GM18517 (cell line): Measurements from ENCODE around the gene IL31RA.
"Not testable (repeated sequence)": the region's sequence is repeated elsewhere in the genome, so short reads cannot be mapped to it uniquely, and the experiment has no call there.

Experiments
- ATAC-seq: cut with Tn5 transposase; IDR thresholded peaks from one replicate; pipeline ENCODE4 v1.9.1; 2021; ENCODE audit warnings: mild to moderate bottlenecking, moderate library complexity; ENCODE audit not compliant: unreplicated experiment

The IL31RA gene

DNA sequence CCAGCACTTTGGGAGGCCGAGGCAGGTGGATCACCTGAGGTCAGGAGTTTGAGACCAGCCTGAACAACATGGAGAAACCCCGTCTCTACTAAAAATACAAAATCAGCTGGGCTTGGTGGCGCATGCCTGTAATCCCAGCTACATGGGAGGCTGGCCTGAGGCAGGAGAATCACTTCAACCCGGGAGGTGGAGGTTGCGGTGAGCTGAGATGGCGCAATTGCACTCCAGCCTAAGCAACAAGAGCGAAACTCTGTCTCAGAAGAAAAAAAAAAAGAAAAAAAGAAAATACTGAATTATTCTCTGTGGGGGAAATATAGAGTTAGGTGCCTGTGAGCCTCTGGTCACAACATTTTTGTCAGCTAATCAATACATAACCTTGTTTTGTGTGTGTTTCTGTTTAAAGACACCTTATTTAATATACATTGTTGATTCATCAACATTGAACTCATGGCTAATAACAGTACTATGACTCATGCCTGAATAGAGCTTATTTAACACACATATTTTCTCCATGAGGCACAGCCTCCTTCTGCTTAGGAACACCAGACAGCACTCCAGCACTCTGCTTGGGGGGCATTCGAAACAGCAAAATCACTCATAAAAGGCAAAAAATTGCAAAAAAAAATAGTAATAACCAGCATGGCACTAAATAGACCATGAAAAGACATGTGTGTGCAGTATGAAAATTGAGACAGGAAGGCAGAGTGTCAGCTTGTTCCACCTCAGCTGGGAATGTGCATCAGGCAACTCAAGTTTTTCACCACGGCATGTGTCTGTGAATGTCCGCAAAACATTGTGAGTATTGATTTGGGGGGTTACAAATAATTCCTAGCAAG is at the start of gene IL31RA:
Gene IL31RA, plus strand, starts transcription at position 519 of the 836 bp plus-strand sequence. Its CDS starts 214 bp downstream, at position 733.
- ATAC-seq = no peak

DNA sequence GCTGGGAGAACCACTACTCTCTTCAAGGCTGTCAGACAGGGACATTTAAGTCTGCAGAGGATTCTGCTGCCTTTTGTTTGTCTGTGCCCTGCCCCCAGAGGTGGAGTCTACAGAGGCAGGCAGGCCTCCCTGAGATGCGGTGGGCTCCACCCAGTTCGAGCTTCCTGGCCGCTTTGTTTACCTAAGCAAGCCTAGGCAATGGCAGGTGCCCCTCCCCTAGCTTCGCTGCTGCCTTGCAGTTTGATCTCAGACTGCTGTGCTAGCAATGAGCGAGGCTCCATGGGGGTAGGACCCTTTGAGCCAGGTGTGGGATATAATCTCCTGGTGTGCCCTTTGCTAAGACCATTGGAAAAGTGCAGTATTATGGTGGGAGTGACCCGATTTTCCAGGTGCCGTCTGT is 42.3 kb upstream of the IL31RA start:
- ATAC-seq = not testable (repeated sequence)

DNA sequence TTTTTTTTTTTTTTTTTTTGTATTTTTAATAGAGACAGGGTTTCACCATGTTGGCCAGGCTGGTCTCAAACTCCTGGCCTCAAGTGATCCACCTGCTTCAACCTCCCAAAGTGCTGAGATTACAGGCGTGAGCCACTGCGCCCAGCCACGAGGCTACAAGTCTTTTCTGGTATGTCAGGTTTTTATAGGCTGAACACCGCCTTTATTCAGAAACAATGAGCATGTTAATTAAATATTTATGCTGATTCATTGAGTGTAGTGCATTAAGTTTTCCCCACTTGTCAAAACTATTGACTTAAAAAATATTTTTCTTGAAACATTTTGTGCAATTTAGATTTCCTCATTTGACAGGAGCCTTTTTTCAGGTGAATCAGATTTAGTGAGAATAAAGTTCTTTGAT is 35.2 kb upstream of the IL31RA start:
- ATAC-seq = not testable (repeated sequence)

GRCh38 chr5:55816342-55816741 is 34.8 kb upstream of the IL31RA start:
- ATAC-seq = no peak

DNA sequence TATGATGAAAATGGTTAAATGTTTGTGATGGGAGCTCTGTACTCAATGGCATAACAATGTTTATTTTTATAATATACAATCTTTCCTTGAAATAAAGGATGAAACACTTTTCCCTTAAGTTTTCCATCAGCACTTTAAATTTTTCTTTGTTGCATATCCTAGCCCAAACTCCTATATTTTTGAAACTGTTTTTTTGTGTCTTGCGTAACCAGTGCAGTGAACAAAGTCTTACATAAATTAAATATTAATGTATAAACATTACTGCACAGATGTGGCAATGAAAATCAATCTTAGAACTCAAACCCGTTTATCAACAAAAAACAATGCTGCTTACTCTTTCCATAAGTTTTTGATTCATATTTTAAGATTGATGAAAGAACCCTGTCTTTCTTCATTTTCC is 34.1 kb upstream of the IL31RA start:
- ATAC-seq = no peak

- no peak for ATAC-seq
These were observed 30.7 kb upstream of the IL31RA start for GRCh38 chr5:55820488-55820887.

DNA sequence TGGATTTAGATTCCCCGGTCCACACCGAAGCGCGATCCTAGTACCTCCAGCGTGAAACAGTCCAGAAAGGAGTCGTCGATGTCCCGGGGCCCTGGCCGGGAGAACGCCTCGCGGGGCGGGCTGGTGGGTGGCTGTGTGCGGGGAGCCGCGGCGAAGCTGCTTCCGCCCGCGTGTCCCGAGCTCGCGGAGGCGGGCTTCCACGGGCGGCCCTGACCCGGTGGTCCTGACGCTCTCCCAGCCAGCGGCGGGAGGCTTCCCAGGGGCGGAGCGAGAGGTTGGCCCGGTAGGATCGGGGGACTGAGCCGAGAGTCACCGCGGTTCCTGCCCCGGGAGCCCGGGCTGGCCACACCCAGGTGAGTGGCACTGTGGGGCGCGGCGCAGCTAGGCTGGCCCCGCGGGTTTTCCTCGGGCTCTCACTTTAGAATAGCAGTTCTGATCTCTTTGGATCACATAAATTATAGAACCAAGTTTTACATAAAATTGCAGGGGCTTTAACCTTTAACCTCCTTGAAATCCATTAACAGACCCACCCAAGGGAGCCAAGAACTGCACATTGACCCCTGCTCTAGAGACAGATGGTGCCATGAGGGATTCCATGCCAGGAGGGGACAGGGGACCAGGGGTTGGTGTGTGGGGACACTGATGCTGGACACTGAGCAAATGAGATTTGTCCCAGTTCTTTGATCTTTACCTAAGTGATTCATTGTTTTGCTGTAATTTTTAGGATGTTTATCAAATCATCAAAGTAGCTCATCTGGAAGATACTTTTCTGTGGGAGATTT is 29.2 kb upstream of the IL31RA start:
- ATAC-seq = no peak

DNA sequence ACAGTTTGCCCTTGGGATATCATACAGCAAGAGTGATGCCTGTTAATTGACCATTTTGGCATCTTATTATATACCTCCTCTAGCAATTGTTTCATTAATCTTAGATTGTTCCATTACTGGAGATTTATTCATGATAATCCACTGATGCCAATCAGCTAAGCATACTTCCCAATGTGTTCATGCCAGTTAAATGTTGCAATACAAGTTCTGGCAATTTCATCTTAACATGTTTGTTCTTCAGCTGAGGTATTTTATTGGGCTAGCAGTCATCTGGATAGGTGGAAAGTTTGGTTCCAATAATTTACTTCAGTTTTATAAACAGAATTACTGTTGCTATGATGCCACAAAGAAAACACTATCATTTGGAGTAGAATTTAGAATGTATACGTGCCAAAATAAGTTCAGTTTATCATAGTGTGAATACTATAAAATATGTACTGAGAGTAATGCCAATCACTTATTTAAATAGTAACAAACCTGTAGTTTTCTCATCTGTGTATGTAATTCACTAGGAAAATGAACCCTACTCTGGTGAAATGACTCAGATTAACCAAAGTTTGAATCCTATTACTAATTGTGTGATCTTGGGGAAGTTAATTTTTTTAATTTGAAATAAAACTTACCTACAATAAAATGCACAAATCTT is 27.9 kb upstream of the IL31RA start:
- ATAC-seq = no peak

- ATAC-seq = no peak
These were observed 21.2 kb upstream of the IL31RA start for GRCh38 chr5:55829956-55830355.

GRCh38 chr5:55832446-55832845 is 18.7 kb upstream of the IL31RA start:
- ATAC-seq = no peak

GRCh38 chr5:55836191-55836590 is 15.0 kb upstream of the IL31RA start:
- no peak for ATAC-seq

DNA sequence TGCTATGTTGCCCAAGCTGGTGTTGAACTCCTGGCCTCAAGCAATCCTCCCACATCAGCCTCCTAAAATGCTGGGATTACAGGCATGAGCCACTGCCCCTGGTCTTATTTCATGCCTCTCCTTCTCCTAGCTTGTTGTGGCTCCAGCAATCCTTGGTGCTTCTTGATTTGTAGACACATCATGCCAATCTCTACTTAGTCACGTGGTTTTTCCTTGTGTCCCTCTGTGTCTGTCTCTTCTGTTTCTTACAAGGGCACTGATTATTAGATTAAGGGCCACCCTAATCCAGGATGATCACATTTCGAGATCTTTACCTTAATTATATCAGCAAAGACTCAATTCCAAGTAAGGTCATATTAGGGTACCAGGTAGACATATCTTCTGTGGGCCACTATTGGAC is 9.2 kb upstream of the IL31RA start:
- no peak for ATAC-seq

- ATAC-seq = no peak
These were observed 3.3 kb upstream of the IL31RA start for GRCh38 chr5:55847837-55848236.

- no peak for ATAC-seq
These were observed 2.4 kb upstream of the IL31RA start for GRCh38 chr5:55848783-55849182.

DNA sequence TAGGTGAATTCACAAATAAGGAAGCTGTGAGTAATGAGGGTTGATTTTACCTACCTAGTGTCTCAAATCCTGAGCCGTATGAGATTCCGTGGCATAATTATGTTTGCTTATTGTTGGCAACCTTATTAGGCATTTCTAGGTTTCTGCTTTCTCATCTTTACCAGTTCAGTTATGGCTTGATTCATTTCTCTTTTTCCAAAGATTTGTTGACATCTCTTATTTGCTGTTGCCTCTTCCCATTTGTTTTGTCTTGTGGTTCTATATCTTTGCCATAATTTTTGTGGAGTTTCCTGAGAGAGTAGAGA is 470 bp downstream of the IL31RA start:
- ATAC-seq = no peak

GRCh38 chr5:55852503-55852902 is 1.3 kb downstream of the IL31RA start:
- ATAC-seq = no peak

GRCh38 chr5:55853041-55853670 is 2.0 kb downstream of the IL31RA start:
- ATAC-seq = no peak

DNA sequence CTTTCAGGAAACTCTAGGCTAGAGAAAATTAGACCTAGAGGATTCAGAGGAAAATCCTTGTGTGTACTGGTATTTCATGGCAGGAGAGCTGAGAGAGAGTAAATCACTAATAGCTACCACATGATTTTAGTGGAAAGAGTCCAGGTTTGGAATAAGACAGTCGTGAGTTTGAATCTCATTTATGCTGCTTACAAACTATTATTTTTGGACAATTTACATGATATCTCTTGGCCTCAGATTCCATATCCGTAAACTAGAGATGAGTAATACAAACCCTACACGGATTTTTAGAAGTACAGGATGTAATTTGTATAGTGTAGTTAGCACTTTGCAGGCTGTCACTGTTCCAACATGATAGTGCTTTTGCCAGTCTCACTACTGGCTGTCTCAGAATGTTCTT is 2.7 kb downstream of the IL31RA start:
- no peak for ATAC-seq

DNA sequence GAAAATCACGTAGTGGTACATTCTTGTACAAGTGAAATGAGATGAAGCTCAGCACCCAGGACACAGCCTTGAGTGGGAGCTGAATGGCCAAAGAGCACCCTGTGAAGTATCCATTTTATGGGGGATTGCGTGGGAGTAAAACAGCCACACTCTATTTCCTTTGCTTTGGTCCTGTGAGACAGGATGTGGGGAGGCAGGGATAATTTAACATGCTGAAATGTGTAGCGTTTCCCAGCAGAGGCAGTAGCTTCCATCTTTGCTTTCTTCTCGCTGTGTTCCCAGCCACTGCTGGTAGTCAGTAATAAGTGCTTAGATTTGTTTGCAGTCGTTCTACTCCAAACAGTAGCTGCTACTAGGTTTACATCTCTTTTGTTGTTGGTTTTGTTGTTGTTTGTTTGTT is 4.4 kb downstream of the IL31RA start:
- ATAC-seq = no peak

GRCh38 chr5:55856516-55857246 is 5.5 kb downstream of the IL31RA start:
- no peak for ATAC-seq

DNA sequence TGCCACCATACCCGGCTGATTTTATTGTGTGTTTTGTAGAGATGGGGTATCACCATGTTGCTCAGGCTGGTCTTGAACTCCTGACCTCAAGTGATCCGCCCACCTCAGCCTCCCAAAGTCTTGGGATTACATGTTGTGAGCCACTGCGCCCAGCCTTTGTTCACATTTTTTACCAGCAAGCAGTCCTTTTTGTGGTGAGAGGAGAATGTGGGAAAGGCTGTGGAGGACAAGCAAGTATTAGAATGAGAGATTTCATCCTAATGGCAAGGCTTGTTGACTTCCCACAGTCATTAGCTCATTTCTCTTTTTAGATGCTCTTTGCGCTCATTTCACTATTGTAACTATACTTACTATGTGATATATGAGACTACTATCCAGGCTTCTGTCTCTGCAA is 6.1 kb downstream of the IL31RA start:
- ATAC-seq = no peak
